ENCODE data around the gene MEGF9. TPM values are rescaled to one million over a fixed set of nuclear protein-coding genes. Genes with fewer than 3 reads are reported as not detected.
"Not testable (repeated sequence)": the region's sequence is repeated elsewhere in the genome, so short reads cannot be mapped to it uniquely, and the experiment has no call there.

MEGF9 gene
- total and polyA plus RNA-seq, 7 donors: 2.0 to 12.7 (median 7.2) TPM

GRCh38 chr9:120637919-120638318 is 76.4 kb downstream of the MEGF9 start:
- 88 to 90% (median 89%) methylated on average over 5 of the region's 5 CpGs for WGBS, 3 donors
- Histone ChIP-seq H3K27ac (no peak overlapping the region), H3K4me1 (peaks cover 13% of the 10 kb centered on the region), H3K27me3 (ENCODE audit: insufficient read depth in 3 of 3, low read length in 2 of 3) (no peaks in the 10 kb centered on the region), H3K36me3 (ENCODE audit: insufficient read depth in 1 of 2, low read depth in 1 of 2) (no peaks in the 10 kb centered on the region), H3K4me3 (no peak overlapping the region), H3K9me3 (peaks cover 14% of the 10 kb centered on the region)
- intact Hi-C loops (cut with DNase I): no loop called here
- ATAC-seq: no peak
- DNase-seq: no peak
- no peak for TF ChIP-seq CTCF (IDR thresholded peaks at IDR 0.05)

- Histone ChIP-seq H3K27ac (no peak overlapping the region), H3K4me3 (no peak overlapping the region), H3K36me3 (ENCODE audit: insufficient read depth in 1 of 2, low read depth in 1 of 2) (no peaks in the 10 kb centered on the region), H3K9me3 (peaks cover 14% of the 10 kb centered on the region), H3K4me1 (no peaks in the 10 kb centered on the region), H3K27me3 (ENCODE audit: insufficient read depth in 3 of 3, low read length in 2 of 3) (no peaks in the 10 kb centered on the region)
- no peak for DNase-seq
- WGBS, 3 donors: 97 to 98% (median 98%) methylated on average over 24 to 25 of the region's 25 CpGs
- no peak for ATAC-seq
- TF ChIP-seq CTCF (IDR thresholded peaks at IDR 0.05): no peak
- intact Hi-C loops (cut with DNase I): no loop called here
Measured at GRCh38 chr9:120636194-120636957, 77.9 kb downstream of the MEGF9 start.

DNA sequence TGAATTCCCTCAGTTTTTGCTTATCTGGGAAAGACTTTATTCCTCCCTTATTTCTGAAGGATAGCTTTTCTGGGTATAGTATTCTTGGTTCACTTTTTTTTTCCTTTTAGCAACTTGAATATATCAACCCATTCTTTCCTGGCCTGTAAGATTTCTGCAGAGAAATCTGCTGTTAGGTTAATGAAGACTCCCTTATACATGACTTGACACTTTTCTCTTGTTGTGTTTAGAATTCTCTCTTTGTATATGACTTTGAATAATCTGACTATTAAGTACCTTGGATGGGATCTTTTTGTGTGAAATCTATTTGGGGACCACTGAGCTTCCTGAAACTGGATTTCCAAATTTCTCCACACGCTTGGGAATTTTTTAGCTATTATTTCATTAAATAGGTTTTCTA is 79.3 kb downstream of the MEGF9 start:
- Histone ChIP-seq H3K27ac (no peak overlapping the region), H3K27me3 (ENCODE audit: insufficient read depth in 3 of 3, low read length in 2 of 3) (no peaks in the 10 kb centered on the region), H3K4me1 (no peaks in the 10 kb centered on the region), H3K36me3 (ENCODE audit: insufficient read depth in 1 of 2, low read depth in 1 of 2) (no peaks in the 10 kb centered on the region), H3K9me3 (peaks cover 14% of the 10 kb centered on the region), H3K4me3 (no peak overlapping the region)
- no peak for DNase-seq
- WGBS, 3 donors: 100% methylated on average over 1 of the region's 1 CpG
- intact Hi-C loops (cut with DNase I): no loop called here
- ATAC-seq: no peak
- TF ChIP-seq CTCF (IDR thresholded peaks at IDR 0.05): no peak

- Histone ChIP-seq H3K9me3 (peaks cover 8% of the 10 kb centered on the region), H3K27me3 (ENCODE audit: insufficient read depth in 3 of 3, low read length in 2 of 3) (no peaks in the 10 kb centered on the region), H3K36me3 (ENCODE audit: insufficient read depth in 1 of 2, low read depth in 1 of 2) (no peaks in the 10 kb centered on the region), H3K27ac (no peak overlapping the region), H3K4me3 (no peak overlapping the region), H3K4me1 (no peaks in the 10 kb centered on the region)
- no peak for TF ChIP-seq CTCF (IDR thresholded peaks at IDR 0.05)
- intact Hi-C loops (cut with DNase I): no loop called here
- ATAC-seq (no peak), DNase-seq (no peak)
Measured at GRCh38 chr9:120630333-120630732, 83.9 kb downstream of the MEGF9 start.

GRCh38 chr9:120628925-120629497 is 85.3 kb downstream of the MEGF9 start:
- 95 to 98% (median 97%) methylated on average over 3 of the region's 3 CpGs for WGBS, 3 donors
- not testable (repeated sequence) for H3K27ac ChIP-seq; H3K27me3 ChIP-seq (ENCODE audit: insufficient read depth in 3 of 3, low read length in 2 of 3); H3K4me3 ChIP-seq; DNase-seq; H3K9me3 ChIP-seq; H3K36me3 ChIP-seq (ENCODE audit: insufficient read depth in 1 of 2, low read depth in 1 of 2); H3K4me1 ChIP-seq
- intact Hi-C loops (cut with DNase I): loop anchor here (10.0 kb wide), 3 partner anchors 56 to 86 kb away; partner anchors contain the start of gene MEGF9 (in 1 of the 2)
- peak in 2 of 4 donors; percentile 16 to 30 for ATAC-seq

Data from psoas muscle (tissue), 8 donors.